GM19467 (cell line): Measurements from ENCODE around the gene TPPP3.

Experiments used
- ATAC-seq: cut with Tn5 transposase; IDR thresholded peaks from one replicate; pipeline ENCODE4 v1.9.1; 2021; ENCODE audit warnings: mild to moderate bottlenecking, moderate library complexity; ENCODE audit not compliant: unreplicated experiment

The TPPP3 gene

GRCh38 chr16:67393111-67393787 is at the start of gene TPPP3:
TPPP3 (minus strand) TSS chr16:67393498; CDS start chr16:67391111, 2,387 bp downstream.
- no peak for ATAC-seq

- no peak for ATAC-seq
Observed at GRCh38 chr16:67442581-67443255, 49.4 kb upstream of the TPPP3 start.

GRCh38 chr16:67441907-67442306 is 48.6 kb upstream of the TPPP3 start:
- no peak for ATAC-seq

GRCh38 chr16:67441271-67441753 is 48.0 kb upstream of the TPPP3 start:
- no peak for ATAC-seq

GRCh38 chr16:67438824-67439393 is 45.6 kb upstream of the TPPP3 start:
- ATAC-seq, result no peak

- no peak for ATAC-seq
Observed at GRCh38 chr16:67438098-67438791, 44.9 kb upstream of the TPPP3 start.

- ATAC-seq, result no peak
Observed at GRCh38 chr16:67437513-67437912, 44.2 kb upstream of the TPPP3 start.

GRCh38 chr16:67436640-67437193 is 43.4 kb upstream of the TPPP3 start:
- no peak for ATAC-seq

GRCh38 chr16:67435758-67436164 is 42.5 kb upstream of the TPPP3 start:
- no peak for ATAC-seq

- ATAC-seq, result no peak
Observed at GRCh38 chr16:67433131-67433719, 39.9 kb upstream of the TPPP3 start.

GRCh38 chr16:67432506-67432890 is 39.2 kb upstream of the TPPP3 start:
- ATAC-seq, result no peak

GRCh38 chr16:67431775-67432505 is 38.6 kb upstream of the TPPP3 start:
- ATAC-seq, result no peak

GRCh38 chr16:67430977-67431774 is 37.9 kb upstream of the TPPP3 start, which contains the start of gene HSD11B2:
HSD11B2 (plus strand) TSS chr16:67431121; CDS start chr16:67431249, 128 bp downstream.
- ATAC-seq, result no peak

GRCh38 chr16:67430504-67430976 is 37.2 kb upstream of the TPPP3 start:
- ATAC-seq, result no peak

- no peak for ATAC-seq
Observed at GRCh38 chr16:67429799-67430503, 36.7 kb upstream of the TPPP3 start.

GRCh38 chr16:67429053-67429798 is 35.9 kb upstream of the TPPP3 start:
- ATAC-seq, result no peak

- no peak for ATAC-seq
Observed at GRCh38 chr16:67428146-67428731, 34.9 kb upstream of the TPPP3 start.
